Esophagus muscularis mucosa (tissue), 4 donors: ENCODE measurements around the gene SIRPD. TPM values are rescaled to one million over a fixed set of nuclear protein-coding genes. Genes with fewer than 3 reads are reported as not detected.

Experiments
- DNase-seq: peaks from one replicate; pipeline ENCODE4 v3.0.0-alpha.2; 2017; ENCODE audit errors: extremely low spot score
- H3K27ac ChIP-seq, 4 donors: fragments of 200-600 bp; sonication (generic); replicated peaks in 1 of 4; 1 replicate in 3 of 4; 2 replicates in 1 of 4; pipeline ENCODE4 v1.5.1; 2016 to 2019; ENCODE audit warnings: mild to moderate bottlenecking in 1 of 4
- H3K27me3 ChIP-seq, 4 donors: fragments of 200-600 bp; sonication (generic); one replicate each; pipeline versions ENCODE4 v1.5.1 to v1.6.0; 2016 to 2019
- H3K36me3 ChIP-seq, 4 donors: fragments of 200-600 bp; sonication (generic); one replicate each; pipeline ENCODE4 v1.5.1; 2016 to 2019
- H3K4me1 ChIP-seq, 4 donors: fragments of 200-600 bp; sonication (generic); one replicate each; pipeline ENCODE4 v1.5.1; 2016 to 2019
- H3K4me3 ChIP-seq, 4 donors: fragments of 200-600 bp; sonication (generic); 1 replicate in 2 of 4; 2 replicates in 2 of 4; pipeline ENCODE4 v1.5.1; 2016 to 2019; ENCODE audit warnings: mild to moderate bottlenecking in 4 of 4, moderate library complexity in 1 of 4
- H3K9me3 ChIP-seq, 4 donors: fragments of 200-600 bp; sonication (generic); 1 replicate in 3 of 4; 2 replicates in 1 of 4; pipeline ENCODE4 v1.5.1; 2016 to 2019
- EP300 ChIP-seq: sonication (generic); formaldehyde crosslinking; IDR thresholded peaks from one replicate; pipeline ENCODE4 v1.6.1; 2017; ENCODE audit warnings: antibody characterized with exemption
- POLR2A ChIP-seq: fragments of 450-650 bp; IDR thresholded peaks from one replicate; pipeline ENCODE4 v1.6.1; 2017; ENCODE audit warnings: antibody characterized with exemption, moderate library complexity, mild to moderate bottlenecking, low read depth
- POLR2AphosphoS5 ChIP-seq, 2 donors: sonication (generic); formaldehyde crosslinking; IDR thresholded peaks; one replicate each; pipeline ENCODE4 v1.6.1; 2017; ENCODE audit warnings: antibody characterized with exemption in 2 of 2
- WGBS: methylation state at CpG from one replicate; pipeline ENCODE4 v1.1.5; 2018; 5-methylcytosine and 5-hydroxymethylcytosine counted together
- intact Hi-C: fragments of 100-400 bp; cut with DNase I; formaldehyde crosslinking; loops from one replicate; pipeline ENCODE4 v1.15.1; 2023
- small RNA-seq, 3 donors: library from RNA; depleted of rRNA; stranded (forward); fragments of <200 nt; gene quantifications; one replicate each; pipeline ENCODE3, GENCODE V24; 2016
- total RNA-seq, 4 donors: library from RNA; depleted of rRNA; stranded (reverse); fragments of >200 nt; gene quantifications; one replicate each; pipeline versions ENCODE4 v1.1.0 to v1.2.1, GENCODE V29; 2016
- TF ChIP-seq, protein P1 (sequence below), 3 experiments: fragments of 200-600 bp in 2 of 3; fragments of 450-650 bp in 1 of 3; sonication (generic) in 2 of 3; IDR thresholded peaks; one replicate each; pipeline ENCODE4 v1.5.1; 2017 to 2019; ENCODE audit warnings: antibody characterized with exemption in 3 of 3, mild to moderate bottlenecking in 2 of 3, moderate library complexity in 1 of 3

The SIRPD gene
- total RNA-seq, 4 donors from 2014 or later: not detected

GRCh38 chr20:1486566-1486965, 70.9 kb downstream of the SIRPD start:
- no peaks in the 10 kb centered on the region for H3K36me3 ChIP-seq
- peaks cover 0 to 17% (median 0%) of the 10 kb centered on the region in 4 donors for H3K27me3 ChIP-seq
- TF ChIP-seq EP300 (no peak), POLR2A (no peak), POLR2AphosphoS5 (IDR thresholded peaks at IDR 0.05) (no peak)
- TF ChIP-seq, protein P1, sequence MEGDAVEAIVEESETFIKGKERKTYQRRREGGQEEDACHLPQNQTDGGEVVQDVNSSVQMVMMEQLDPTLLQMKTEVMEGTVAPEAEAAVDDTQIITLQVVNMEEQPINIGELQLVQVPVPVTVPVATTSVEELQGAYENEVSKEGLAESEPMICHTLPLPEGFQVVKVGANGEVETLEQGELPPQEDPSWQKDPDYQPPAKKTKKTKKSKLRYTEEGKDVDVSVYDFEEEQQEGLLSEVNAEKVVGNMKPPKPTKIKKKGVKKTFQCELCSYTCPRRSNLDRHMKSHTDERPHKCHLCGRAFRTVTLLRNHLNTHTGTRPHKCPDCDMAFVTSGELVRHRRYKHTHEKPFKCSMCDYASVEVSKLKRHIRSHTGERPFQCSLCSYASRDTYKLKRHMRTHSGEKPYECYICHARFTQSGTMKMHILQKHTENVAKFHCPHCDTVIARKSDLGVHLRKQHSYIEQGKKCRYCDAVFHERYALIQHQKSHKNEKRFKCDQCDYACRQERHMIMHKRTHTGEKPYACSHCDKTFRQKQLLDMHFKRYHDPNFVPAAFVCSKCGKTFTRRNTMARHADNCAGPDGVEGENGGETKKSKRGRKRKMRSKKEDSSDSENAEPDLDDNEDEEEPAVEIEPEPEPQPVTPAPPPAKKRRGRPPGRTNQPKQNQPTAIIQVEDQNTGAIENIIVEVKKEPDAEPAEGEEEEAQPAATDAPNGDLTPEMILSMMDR (IDR thresholded peaks at IDR 0.05): no peak
- H3K4me3 ChIP-seq: no peak overlapping the region
- peaks cover 0 to 2% (median 0%) of the 10 kb centered on the region in 4 donors for H3K4me1 ChIP-seq
- no peaks in the 10 kb centered on the region for H3K9me3 ChIP-seq
- intact Hi-C loops: no loop called here
- H3K27ac ChIP-seq: no peak overlapping the region
- WGBS: 76% methylated on average over 2 of the region's 2 CpGs
- no peak for DNase-seq

GRCh38 chr20:1484438-1485116, 72.9 kb downstream of the SIRPD start:
- H3K27me3 ChIP-seq: peaks cover 0 to 12% (median 0%) of the 10 kb centered on the region in 4 donors
- DNase-seq: no peak
- no peak overlapping the region for H3K4me3 ChIP-seq
- 53% methylated on average over 5 of the region's 5 CpGs for WGBS
- no peaks in the 10 kb centered on the region for H3K36me3 ChIP-seq
- H3K9me3 ChIP-seq: no peaks in the 10 kb centered on the region
- H3K27ac ChIP-seq: no peak overlapping the region
- H3K4me1 ChIP-seq: no peaks in the 10 kb centered on the region
- TF ChIP-seq POLR2AphosphoS5 (IDR thresholded peaks at IDR 0.05): no peak
- TF ChIP-seq, protein P1 (IDR thresholded peaks at IDR 0.05): no peak
- intact Hi-C loops: no loop called here

Small RNA genes within 50 kb of the gene (small RNA-seq; reads per million reads assigned to genes)
- 0 reads per million in 3 donors for gene RNU6-917P

Other genes starting within 250 kb of the SIRPD start
- gene SDCBP2, start 228.6 kb downstream of the SIRPD start, total RNA-seq: 1 to 10 TPM; 2.1 to 6.2 (median 4.1) TPM
- 10 to 100 TPM; 84.3 to 99.2 (median 89.8) TPM for gene FKBP1A, start 164.7 kb downstream of the SIRPD start, total RNA-seq
- gene NSFL1C, start 90.9 kb downstream of the SIRPD start, total RNA-seq: 10 to 100 TPM; 33.6 to 62.4 (median 43.6) TPM
- gene SIRPB2, start 66.3 kb downstream of the SIRPD start, total RNA-seq: 1 to 10 TPM; 4.7 to 8.1 (median 6.2) TPM
- 1 to 10 TPM in 3 of 4 donors, under 1 TPM in 1; under 0.01 to 4.0 (median 3.1) TPM for gene SIRPB1, start 62.3 kb upstream of the SIRPD start, total RNA-seq
- gene SIRPG, start 100.1 kb upstream of the SIRPD start, total RNA-seq: not detected